ENCODE measurements around the gene ERICH3.

The ERICH3 gene

DNA sequence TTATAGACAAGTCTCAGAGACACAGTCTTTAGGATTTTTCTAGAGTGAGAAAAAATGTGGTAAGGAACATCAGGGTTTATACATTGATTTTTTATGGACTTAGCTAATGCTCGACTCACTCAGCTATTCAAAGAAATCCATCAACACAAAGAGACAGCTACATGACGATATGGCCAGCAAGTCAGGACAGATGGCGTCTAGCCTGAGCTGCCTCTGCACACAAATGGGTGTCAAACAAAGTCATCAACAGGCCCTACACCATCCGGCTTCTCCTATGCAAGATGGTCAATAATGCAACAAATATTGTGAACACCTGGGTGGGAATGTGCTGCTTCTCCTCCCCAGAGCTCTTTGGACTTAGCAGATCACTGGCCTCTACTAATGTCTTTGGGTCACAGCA is 13.3 kb upstream of the ERICH3 start:
- no peak for DNase-seq (ENCODE audit: low read depth)
- no peak for TF ChIP-seq MYC (IDR thresholded peaks at IDR 0.05; ENCODE audit: low read depth, low read length)
- TF ChIP-seq, protein P1, sequence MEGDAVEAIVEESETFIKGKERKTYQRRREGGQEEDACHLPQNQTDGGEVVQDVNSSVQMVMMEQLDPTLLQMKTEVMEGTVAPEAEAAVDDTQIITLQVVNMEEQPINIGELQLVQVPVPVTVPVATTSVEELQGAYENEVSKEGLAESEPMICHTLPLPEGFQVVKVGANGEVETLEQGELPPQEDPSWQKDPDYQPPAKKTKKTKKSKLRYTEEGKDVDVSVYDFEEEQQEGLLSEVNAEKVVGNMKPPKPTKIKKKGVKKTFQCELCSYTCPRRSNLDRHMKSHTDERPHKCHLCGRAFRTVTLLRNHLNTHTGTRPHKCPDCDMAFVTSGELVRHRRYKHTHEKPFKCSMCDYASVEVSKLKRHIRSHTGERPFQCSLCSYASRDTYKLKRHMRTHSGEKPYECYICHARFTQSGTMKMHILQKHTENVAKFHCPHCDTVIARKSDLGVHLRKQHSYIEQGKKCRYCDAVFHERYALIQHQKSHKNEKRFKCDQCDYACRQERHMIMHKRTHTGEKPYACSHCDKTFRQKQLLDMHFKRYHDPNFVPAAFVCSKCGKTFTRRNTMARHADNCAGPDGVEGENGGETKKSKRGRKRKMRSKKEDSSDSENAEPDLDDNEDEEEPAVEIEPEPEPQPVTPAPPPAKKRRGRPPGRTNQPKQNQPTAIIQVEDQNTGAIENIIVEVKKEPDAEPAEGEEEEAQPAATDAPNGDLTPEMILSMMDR (IDR thresholded peaks at IDR 0.05; ENCODE audit: low read depth, low read length) = no peak
- TF ChIP-seq, protein P2, sequence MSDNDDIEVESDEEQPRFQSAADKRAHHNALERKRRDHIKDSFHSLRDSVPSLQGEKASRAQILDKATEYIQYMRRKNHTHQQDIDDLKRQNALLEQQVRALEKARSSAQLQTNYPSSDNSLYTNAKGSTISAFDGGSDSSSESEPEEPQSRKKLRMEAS (IDR thresholded peaks at IDR 0.05; ENCODE audit: low read depth, low read length) = no peak
- TF ChIP-seq POLR2A (IDR thresholded peaks at IDR 0.05; ENCODE audit: extremely low read depth, insufficient read length) = no peak
- H3K4me3 ChIP-seq (ENCODE audit: low read depth, low read length) = no peak overlapping the region

DNA sequence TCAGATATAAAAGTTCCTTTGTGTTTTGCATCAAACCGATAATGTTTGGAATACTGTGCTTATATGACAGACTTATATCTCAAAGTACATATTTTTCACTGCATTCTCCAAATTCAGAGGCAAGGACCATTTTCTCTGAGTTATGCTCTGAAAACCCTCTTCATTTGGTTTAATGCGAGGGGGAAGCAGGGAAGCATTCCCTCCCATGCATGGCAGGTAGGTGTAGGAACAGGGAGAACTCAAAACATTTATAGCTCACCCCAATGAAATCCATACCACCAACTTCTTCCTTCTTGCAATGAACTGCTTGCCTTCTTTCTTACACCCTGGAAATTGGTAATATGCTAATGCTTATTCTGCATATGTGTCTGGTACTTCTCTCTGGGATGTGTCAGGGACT is 10.7 kb upstream of the ERICH3 start:
- DNase-seq (ENCODE audit: low read depth) = no peak
- H3K4me3 ChIP-seq (ENCODE audit: low read depth, low read length) = no peak overlapping the region
- TF ChIP-seq MYC (IDR thresholded peaks at IDR 0.05; ENCODE audit: low read depth, low read length) (no peak), POLR2A (IDR thresholded peaks at IDR 0.05; ENCODE audit: extremely low read depth, insufficient read length) (no peak)
- TF ChIP-seq, protein P2 (IDR thresholded peaks at IDR 0.05; ENCODE audit: low read depth, low read length) = no peak
- TF ChIP-seq, protein P1 (IDR thresholded peaks at IDR 0.05; ENCODE audit: low read depth, low read length) = no peak

DNA sequence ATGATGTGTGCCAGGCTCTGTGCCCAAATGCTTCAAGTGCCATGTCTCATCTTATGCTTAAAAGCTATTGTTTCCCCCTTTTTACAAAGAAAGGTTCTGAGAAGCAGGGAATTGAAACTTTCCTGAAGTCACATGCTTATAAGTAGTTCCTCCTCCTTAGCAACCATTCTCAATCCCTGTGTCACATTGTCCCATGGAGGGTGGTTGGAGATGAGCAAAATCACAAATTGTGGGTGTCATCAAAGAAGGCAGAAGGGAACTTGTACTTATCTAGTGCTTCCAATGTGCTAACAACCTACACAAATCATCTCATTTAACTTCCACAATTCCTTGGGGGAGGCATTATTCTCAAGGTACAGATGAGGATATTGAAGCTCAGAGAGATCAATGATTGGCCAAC is 10.1 kb upstream of the ERICH3 start:
- no peak overlapping the region for H3K4me3 ChIP-seq (ENCODE audit: low read depth, low read length)
- no peak for DNase-seq (ENCODE audit: low read depth)
- TF ChIP-seq, protein P1 (IDR thresholded peaks at IDR 0.05; ENCODE audit: low read depth, low read length) = no peak
- TF ChIP-seq, protein P2 (IDR thresholded peaks at IDR 0.05; ENCODE audit: low read depth, low read length) = no peak
- TF ChIP-seq MYC (IDR thresholded peaks at IDR 0.05; ENCODE audit: low read depth, low read length) (no peak), POLR2A (IDR thresholded peaks at IDR 0.05; ENCODE audit: extremely low read depth, insufficient read length) (no peak)

DNA sequence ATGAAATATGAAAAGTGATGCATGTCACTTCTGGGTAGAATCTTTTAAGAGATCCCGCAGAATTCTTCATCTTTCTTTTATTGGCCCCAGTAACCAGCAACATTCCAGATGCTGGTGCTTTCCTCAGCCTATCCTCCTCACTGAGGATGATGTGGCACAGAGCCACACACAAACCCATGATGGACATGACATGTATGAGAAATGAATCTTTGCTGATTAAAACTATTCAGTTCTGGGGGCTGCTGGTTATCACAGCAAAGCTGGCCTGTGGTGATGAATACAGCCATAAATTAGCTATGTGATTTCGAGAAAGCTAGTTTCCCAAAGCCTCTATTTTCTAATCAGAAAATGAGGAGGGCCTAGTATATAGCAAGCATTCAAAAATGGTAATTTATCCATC is 8.3 kb upstream of the ERICH3 start:
- no peak overlapping the region for H3K4me3 ChIP-seq (ENCODE audit: low read depth, low read length)
- TF ChIP-seq POLR2A (IDR thresholded peaks at IDR 0.05; ENCODE audit: extremely low read depth, insufficient read length) = no peak
- TF ChIP-seq, protein P2 (IDR thresholded peaks at IDR 0.05; ENCODE audit: low read depth, low read length) = no peak
- no peak for TF ChIP-seq MYC (IDR thresholded peaks at IDR 0.05; ENCODE audit: low read depth, low read length)
- TF ChIP-seq, protein P1 (IDR thresholded peaks at IDR 0.05; ENCODE audit: low read depth, low read length) = no peak
- no peak for DNase-seq (ENCODE audit: low read depth)

DNA sequence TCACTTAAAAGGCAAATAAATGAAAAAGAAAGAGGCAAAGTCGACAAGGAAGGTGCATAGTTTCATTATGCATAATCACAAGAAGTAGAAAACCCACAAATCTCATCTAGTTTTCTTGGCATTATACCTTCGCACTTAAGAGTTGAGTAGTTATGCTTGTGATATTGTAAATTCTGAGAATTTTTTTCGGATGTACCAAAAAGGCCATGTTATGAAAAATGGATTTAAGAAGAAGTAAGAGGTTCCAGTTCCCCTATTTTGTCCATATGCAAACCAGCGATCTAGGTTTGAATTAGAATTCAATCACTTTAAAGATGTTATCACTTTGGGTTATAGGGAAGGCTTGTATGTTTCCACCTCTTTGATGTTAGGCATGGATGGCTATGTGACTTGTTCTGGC is 7.9 kb upstream of the ERICH3 start:
- no peak for TF ChIP-seq POLR2A (IDR thresholded peaks at IDR 0.05; ENCODE audit: extremely low read depth, insufficient read length)
- TF ChIP-seq, protein P1 (IDR thresholded peaks at IDR 0.05; ENCODE audit: low read depth, low read length) = no peak
- TF ChIP-seq, protein P2 (IDR thresholded peaks at IDR 0.05; ENCODE audit: low read depth, low read length) = no peak
- TF ChIP-seq MYC (IDR thresholded peaks at IDR 0.05; ENCODE audit: low read depth, low read length) = no peak
- no peak for DNase-seq (ENCODE audit: low read depth)
- no peak overlapping the region for H3K4me3 ChIP-seq (ENCODE audit: low read depth, low read length)

DNA sequence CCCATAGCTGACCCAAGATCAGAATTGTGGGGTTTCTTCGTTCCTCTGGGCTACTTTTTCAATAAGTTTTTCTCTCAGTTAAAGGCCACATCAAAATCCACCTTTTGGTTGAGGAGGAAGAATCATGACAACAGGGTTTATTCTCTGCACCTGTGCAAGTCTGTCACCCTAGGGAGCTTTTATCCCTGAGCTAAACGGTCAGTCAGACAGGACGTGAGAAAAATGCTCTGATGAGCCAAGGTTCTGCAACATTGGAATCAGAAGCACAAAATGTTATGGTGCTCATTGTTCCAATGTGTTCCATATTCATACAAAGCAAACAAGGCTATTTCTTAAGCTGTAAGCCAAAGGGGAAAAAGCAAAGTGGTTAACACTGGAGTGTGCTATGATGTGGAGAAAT is 7.4 kb upstream of the ERICH3 start:
- no peak overlapping the region for H3K4me3 ChIP-seq (ENCODE audit: low read depth, low read length)
- no peak for DNase-seq (ENCODE audit: low read depth)
- no peak for TF ChIP-seq MYC (IDR thresholded peaks at IDR 0.05; ENCODE audit: low read depth, low read length)
- TF ChIP-seq, protein P2 (IDR thresholded peaks at IDR 0.05; ENCODE audit: low read depth, low read length) = no peak
- TF ChIP-seq, protein P1 (IDR thresholded peaks at IDR 0.05; ENCODE audit: low read depth, low read length) = no peak
- no peak for TF ChIP-seq POLR2A (IDR thresholded peaks at IDR 0.05; ENCODE audit: extremely low read depth, insufficient read length)
